Left forelimb (tissue), 1 donor: ENCODE measurements around the gene CA9.

Experiments used
- DNase-seq: peaks from one replicate; pipeline ENCODE4 v3.0.0-alpha.2; 2018; ENCODE audit warnings: low spot score

The CA9 gene

DNA sequence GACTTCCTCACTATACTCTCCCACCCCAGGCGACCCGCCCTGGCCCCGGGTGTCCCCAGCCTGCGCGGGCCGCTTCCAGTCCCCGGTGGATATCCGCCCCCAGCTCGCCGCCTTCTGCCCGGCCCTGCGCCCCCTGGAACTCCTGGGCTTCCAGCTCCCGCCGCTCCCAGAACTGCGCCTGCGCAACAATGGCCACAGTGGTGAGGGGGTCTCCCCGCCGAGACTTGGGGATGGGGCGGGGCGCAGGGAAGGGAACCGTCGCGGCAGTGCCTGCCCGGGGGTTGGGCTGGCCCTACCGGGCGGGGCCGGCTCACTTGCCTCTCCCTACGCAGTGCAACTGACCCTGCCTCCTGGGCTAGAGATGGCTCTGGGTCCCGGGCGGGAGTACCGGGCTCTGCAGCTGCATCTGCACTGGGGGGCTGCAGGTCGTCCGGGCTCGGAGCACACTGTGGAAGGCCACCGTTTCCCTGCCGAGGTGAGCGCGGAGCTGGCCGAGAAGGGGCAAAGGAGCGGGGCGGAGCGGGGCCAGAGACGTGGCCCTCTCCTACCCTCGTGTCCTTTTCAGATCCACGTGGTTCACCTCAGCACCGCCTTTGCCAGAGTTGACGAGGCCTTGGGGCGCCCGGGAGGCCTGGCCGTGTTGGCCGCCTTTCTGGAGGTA is 2.1 kb downstream of the CA9 start:
- peak; percentile 83 for DNase-seq

DNA sequence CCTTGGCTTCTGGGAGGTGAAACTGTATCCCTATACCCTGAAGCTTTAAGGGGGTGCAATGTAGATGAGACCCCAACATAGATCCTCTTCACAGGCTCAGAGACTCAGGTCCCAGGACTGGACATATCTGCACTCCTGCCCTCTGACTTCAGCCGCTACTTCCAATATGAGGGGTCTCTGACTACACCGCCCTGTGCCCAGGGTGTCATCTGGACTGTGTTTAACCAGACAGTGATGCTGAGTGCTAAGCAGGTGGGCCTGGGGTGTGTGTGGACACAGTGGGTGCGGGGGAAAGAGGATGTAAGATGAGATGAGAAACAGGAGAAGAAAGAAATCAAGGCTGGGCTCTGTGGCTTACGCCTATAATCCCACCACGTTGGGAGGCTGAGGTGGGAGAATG is 5.4 kb downstream of the CA9 start:
- no peak for DNase-seq

DNA sequence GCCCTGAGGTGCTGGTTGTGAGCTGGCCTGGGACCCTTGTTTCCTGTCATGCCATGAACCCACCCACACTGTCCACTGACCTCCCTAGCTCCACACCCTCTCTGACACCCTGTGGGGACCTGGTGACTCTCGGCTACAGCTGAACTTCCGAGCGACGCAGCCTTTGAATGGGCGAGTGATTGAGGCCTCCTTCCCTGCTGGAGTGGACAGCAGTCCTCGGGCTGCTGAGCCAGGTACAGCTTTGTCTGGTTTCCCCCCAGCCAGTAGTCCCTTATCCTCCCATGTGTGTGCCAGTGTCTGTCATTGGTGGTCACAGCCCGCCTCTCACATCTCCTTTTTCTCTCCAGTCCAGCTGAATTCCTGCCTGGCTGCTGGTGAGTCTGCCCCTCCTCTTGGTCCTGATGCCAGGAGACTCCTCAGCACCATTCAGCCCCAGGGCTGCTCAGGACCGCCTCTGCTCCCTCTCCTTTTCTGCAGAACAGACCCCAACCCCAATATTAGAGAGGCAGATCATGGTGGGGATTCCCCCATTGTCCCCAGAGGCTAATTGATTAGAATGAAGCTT is 6.1 kb downstream of the CA9 start:
- no peak for DNase-seq

DNA sequence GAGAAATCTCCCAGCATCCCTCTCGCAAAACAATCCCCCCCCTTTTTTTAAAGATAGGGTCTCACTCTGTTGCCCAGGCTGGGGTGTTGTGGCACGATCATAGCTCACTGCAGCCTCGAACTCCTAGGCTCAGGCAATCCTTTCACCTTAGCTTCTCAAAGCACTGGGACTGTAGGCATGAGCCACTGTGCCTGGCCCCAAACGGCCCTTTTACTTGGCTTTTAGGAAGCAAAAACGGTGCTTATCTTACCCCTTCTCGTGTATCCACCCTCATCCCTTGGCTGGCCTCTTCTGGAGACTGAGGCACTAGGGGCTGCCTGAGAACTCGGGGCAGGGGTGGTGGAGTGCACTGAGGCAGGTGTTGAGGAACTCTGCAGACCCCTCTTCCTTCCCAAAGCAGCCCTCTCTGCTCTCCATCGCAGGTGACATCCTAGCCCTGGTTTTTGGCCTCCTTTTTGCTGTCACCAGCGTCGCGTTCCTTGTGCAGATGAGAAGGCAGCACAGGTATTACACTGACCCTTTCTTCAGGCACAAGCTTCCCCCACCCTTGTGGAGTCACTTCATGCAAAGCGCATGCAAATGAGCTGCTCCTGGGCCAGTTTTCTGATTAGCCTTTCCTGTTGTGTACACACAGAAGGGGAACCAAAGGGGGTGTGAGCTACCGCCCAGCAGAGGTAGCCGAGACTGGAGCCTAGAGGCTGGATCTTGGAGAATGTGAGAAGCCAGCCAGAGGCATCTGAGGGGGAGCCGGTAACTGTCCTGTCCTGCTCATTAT is 6.8 kb downstream of the CA9 start:
- DNase-seq, result no peak

DNA sequence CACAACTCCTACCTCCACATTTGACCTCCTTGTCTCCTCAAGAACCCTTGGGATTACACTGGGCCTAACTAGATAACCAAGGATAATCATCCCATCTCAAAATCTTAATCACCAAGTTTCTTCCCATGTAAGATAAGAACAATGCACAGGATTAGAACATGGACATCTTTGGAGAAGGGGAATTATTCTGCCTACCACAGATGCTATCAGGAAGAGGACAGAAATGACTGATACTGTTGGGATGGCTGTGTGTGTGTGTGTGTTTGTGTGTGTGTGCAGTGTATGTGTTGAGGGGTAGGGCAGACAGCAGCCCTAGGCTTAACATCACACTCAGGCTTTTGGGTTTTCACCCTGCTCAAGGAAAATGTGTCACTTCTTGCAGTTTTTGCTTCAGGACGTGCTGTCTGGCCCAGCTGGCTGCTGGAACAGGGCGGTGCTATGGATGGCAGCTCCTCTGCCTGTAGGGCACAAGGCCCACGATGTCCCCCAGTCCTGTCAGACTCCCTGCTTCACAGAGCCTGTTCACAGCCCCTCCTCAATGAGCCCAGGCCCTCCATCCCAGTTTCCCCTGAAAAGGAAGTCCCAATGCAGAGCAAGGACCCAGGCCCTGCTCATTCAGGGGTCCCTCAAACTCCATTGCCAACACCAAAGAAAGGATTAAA is 7.7 kb downstream of the CA9 start:
- no peak for DNase-seq

DNA sequence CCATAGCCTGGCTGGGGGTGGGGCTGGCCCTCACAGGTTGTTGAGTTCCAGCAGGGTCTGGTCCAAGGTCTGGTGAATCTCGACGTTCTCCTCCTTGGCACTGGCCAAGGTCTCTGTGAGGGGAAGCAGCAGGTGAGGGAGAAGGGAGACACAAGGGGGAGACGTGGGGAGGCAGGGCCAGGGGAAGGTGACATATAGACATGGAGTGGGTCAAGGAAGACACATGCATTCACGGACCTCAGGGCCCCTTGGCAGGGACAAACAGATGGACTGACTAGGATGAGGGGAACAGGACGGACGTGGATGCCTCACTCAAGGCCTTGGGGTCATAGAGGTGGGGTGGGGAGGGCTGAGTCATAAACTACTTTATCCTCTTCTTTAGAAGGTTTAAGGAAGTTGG is 8.3 kb downstream of the CA9 start:
- DNase-seq, result no peak

DNA sequence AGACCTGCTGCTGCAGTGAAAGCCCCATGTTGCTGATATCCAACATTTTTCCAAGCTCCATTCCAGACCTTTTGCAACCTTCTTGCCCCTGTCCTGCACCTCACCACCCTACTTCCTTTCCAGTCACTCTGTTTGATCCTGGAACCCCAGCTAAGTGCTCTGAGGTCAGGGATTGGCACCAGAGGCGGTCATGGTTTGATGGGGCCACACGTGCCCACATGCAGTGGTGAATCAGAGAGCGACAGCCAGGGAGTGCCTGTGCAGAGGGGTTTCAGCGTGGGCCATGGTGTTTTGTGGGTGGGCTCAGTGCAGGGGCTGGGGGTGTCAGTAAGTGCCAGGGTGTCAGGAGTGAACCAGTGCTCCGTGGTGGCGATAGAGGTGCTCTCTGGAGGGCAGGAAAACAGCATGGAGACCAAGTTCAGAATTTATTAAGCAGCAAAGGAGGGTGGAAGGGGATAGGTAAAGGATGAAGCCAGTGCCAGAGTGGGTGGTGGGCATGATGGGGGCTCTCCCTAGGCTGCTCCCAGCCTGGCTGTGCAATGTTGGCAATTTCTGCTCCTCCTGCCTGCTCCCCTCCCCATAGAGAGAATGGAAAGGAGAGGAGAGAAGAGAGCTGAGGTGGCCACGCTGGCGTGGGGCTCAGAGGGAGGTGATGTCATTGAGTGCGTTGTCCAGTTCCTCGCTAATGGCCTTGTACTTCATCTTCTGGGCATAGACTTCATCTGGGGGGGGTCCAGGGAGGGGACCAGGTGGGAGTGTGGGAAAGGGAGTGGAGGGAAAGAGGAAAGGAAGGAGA is 9.0 kb downstream of the CA9 start:
- DNase-seq, result no peak

DNA sequence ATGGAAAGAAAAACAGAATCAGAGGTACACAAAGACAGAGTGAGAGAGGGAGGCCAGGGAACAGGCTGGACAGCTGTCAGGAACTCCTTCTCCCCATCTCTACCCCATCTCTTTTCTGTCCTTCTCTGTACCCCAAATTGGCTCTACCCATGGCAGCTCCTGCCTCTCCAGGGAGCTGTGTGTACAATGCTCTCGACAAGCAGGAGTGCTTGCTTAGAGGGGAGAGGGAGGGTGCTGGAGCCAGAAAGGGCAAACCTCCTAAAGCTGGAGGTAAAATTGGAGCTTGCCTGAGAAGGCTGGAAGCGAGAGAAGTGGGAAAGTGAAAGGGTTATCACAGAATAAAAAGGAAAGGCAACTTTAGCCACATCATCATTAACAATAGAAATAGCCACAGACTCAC is 9.6 kb downstream of the CA9 start:
- no peak for DNase-seq

DNA sequence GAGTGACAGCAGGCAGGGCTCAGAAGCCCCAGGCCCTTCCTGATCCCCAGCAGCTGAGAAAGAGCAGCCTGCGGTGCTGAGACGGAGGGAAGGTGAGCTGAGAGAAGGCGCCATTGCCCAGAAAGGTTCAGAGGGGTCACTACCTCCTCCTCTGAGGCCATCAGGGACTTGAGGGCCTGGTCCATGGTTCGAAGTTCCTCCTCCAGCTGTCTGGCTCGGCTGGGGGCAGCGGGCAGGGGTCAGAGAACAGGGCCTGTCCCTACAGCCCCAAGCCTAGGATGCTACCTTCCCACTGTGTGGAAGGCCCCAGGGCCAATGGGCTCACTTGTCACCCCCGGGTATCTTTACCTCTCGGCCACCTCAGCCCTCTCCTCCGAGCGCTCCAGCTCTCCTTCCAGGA is 11.2 kb downstream of the CA9 start:
- DNase-seq, result no peak

DNA sequence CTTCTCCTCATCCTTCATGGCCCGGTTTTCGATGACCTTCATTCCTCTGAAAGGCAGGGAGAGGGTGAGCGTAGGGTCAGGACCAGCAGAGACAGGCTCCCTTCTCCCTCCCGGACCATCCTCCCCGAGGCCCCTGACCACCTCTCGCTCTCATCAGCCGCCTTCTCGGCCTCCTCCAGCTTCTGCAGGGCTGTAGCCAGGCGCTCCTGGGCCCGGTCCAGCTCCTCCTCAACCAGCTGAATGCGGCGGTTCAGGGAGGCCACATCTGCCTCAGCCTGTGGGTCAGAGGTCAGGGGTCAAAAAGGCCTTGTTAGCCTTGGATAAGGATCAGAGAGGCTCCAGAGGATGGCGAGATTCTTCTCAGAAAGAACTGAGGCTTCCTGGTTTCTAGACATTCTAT is 11.8 kb downstream of the CA9 start:
- no peak for DNase-seq

DNA sequence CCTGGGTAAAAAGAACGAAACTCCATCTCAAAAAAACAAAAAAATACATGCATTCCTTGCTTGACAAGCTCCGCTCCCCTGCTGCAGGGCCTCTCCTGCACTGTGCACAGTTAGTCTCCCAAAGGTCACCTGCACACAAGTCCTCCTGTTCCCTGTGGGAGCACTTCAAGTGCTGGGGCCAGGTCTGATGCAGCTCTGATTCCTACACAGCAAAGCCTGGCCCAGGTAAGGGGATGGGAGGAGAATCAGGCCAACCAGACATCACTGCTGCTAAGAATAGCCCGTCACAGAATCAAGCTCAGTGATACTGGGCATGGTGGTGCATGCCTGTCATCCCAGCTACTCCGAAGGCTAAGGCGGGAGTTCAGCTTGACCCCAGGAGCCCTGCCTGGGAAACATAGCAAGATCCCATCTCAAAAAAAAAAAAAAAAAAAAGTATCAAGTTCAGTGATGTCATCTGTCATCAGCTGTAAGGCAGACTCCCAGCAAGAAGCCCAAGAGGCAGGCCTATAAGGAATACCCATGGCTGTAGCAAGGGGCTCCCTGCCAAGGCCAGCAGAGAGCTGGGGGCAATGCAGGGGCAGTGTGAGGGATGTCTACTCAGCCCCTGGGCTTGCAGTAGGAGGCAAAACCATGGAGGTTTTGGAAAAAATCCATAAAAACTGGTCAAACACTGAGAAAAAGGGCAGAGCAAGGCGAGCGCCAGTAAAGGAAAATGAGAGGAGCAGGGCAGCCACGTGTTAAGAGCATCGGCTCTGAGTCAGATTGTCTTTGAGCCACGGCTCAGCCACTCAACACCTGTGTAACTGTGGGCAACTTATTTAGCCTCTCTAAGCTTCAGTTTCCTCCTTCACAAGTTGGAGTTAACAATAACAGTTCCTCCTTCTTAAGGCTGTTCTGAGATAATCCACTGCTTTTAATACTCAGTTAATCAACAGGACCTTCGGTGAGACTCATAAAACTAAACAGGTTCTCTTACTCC is 12.8 kb downstream of the CA9 start:
- DNase-seq, result no peak

DNA sequence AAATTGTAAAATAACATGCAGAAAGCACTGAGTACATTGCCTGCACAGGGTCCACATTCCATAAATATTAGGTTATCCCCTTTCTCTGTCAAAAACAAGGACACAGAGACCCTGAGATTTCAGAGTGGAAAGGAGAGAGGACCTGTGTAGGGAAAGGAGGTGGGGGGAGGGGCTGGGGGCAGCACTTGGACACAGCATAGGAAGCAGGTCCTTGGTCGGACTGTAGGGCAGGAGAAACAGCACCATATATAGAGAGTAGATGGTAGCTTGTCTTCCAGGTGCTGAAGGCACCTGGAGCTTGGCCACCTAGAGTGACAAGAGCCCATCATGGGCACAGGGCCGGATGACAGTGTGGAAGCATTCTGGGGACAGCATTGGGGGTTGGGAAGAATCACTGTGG is 13.6 kb downstream of the CA9 start:
- DNase-seq, result no peak

DNA sequence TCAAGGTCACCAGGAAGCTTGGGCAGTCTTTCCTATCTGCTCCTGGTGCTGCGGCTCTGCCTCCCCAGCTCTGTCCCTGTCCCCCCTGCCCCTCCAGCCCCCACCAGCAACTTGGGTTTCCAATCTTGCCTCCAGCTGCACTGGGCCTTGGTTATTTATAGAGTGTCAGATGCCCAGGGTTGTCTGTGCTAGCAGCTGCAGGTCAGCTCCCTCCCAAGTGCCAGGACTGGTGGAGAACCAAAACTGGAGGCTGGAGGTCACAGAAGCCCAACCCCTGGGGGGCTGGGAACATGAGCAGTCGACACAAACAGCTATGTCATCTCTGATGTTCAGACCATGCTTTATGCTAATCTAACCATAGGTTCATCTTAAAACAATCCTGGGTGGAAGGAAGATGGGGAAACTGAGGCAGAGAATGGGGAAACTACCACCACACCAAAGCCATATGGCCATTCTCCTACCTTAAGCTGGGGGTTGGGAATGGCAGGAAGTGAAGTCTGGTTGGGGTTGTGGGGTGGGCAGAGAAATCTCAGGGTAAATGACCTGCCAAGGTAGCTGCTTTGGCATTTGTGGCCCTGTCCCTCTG is 14.3 kb downstream of the CA9 start:
- DNase-seq, result no peak

DNA sequence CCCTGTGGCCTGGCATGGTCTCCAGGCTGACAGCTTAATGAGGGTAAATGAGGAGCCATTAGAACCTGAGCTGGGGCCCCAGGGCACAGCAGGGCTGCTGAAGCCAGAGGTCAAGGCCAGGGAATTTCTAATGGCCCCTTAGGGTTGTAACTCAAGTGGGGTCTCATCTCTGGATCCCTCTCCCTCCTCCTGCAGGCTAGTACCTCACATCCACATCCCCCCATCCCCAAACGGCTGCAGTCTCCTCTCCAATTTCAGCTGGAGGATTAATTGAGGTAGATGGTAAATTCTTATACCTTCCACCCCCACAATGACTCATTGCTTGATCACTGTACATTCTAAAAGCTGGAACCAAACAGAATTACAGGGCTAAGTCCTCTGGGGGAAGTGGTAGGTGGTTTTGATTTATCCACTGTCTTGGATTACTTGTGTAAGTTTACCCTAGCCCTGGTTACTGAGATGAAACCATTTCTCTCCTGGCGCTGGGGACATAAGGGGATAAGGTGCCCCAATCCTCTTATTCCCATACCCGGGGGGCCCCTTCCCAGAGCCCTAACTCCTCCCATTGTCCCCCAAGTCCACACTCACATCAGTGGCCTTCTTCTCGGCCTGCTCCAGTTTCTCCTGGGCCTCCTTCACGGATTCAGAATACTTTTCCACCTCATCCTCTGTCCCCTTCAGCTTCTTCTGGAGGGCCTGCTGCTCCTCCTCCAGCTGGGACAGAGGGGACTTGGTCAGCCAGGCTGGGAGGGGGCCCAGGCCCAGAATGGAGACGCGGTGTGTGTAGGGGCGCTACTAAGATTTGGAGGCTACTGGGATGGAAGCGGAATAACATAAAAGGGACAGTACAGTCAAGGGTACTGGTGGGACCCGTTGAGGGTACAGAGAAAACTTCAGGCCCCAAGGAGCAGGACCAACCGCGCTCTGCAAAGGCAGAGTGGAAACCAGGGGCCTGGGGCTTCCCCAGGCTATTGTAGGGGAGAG is 15.1 kb downstream of the CA9 start:
- no peak for DNase-seq

DNA sequence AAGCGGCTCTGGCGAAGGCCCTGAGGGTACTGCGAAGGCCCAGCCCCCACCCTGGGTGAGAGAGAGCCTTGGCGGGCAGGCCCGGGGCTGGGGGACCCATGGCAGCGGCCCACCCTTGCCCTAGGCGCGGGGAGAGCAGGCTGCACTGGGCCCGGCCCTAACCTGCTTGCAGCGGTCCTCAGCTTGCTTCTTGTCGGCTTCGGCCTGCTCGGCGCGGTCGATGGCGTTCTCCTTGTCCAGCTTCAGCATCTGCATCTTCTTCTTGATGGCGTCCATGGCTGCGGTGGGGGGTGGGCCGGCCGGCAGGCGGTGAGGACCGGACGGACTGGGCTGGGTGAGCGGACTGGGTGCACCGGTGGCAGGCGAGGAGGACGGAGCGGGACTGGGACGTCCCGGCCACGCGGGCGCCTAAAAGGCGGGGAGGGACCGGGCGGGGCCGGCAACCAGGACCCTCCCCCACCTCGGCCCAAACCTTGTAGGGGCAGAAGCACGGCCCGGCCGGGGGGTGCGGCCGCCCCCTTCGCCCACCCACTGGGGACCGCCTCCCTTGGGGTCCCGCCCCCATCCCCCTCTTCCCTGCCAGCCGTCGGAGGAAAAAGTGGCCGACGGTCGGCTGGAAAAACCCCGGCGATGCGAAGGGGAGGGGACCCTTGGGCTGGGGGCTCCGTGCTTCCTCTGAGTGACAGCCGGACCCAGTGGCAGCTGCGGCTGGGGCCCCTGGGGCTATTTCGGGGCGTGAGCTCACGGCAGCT is 16.0 kb downstream of the CA9 start, which contains the start of gene TPM2:
TPM2 (minus strand) TSS at position 384 of the 752 bp plus-strand sequence; CDS start at position 276, 108 bp downstream.
- DNase-seq, result peak; percentile 87

DNA sequence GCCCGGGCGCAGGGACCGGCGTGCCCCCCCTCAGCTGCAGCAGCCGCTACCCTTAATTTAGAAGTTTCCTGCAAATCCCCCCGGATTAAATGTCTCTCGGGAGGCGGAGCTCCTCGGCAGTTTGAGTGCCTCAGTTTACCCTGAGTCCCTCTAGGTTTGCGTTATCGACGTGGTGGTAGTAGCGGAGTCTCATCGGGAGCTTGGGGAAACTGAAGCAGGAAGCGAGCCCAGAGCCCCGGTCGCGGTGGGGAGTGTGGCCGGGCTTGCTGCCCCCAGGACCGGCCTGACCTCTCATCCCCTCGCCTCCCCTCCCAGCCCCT is 16.5 kb downstream of the CA9 start:
- DNase-seq, result no peak

DNA sequence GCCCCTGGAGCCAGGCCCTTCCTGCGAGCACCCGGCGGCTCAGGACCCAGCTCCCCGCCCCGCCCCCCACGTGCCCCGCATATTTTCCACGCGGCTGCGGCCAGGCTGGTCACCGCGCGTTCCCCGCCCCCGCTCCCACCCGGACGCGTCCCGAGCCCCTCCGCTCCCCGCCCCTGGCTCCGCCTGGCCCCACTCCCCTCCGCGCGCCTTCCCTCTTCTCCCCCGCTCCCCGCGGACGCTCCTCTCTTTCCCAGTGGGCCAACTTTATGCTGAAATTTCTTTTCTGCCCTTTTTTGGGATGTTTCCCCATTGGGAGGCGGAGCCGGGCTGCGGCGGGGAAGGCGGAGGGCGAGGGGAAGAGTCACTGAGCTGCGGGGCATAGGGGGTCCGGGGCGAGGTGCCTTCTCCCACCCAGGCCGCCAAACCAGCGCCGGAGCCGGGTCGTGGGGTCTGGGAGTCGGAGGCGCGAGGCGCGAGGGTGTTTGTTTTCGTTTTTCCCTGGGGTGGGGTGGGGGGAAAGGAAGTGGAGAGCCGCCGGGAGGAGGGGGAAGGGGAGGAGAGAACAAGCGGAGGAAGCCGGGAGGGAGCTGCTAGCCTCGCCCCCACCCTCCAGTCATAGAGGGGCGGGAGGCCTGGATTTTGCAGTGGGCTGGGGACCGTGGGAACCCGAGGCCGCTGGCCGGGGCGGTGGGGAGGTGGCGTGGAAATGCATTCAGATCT is 17.0 kb downstream of the CA9 start:
- peak; percentile 87 for DNase-seq

DNA sequence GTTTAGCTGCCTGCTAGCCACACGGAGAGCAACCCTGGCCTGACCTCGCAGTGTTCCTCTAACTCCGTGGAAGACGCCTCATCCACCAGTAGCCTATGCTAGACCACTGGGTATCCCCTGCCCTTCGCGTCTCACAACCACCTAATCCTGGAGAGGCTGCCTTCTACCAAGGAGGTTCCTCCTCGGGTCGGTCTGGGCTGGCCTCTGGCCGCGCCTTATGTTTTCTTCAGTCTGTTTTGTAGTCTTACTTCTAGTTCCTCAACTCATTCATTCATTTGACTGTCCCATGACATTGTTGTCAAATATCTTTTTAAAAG is 17.6 kb downstream of the CA9 start:
- no peak for DNase-seq
